Effector CD4-positive, alpha-beta T cell (primary cell): ENCODE data around the gene OR8D1. TPM values are rescaled to one million over a fixed set of nuclear protein-coding genes. Genes with fewer than 3 reads are reported as not detected.

Source experiments
- DNase-seq: peaks from one replicate; pipeline ENCODE4 v3.0.0-alpha.2; 2020
- total RNA-seq: gene quantifications from one replicate; lab custom pipeline; 2026; lab: John Stamatoyannopoulos, UW

Gene OR8D1
- not detected for total RNA-seq

DNA sequence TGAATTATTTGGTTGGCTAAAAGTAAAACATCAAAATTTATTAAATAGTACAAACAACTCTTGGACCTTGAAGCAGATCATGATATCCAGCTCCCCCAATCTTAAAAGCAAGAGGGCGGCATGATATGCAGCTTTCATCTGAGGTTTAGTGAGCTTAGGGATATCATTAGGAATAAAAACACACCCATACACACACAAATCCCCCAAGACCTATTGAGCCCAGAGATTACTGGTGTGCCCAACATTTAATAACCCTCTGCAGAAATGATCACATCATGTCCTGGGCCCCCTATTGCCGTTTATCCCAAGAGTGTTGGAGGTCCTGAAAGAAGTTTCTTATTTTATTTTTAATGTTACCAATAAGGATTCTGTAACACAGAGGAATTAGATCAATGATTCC lies at the start of gene OR8D1:
TSS of gene OR8D1 (minus strand) at position 101 of the 400 bp plus-strand sequence. CDS start 3,183 bp downstream, outside the sequence.
- no peak for DNase-seq

DNA sequence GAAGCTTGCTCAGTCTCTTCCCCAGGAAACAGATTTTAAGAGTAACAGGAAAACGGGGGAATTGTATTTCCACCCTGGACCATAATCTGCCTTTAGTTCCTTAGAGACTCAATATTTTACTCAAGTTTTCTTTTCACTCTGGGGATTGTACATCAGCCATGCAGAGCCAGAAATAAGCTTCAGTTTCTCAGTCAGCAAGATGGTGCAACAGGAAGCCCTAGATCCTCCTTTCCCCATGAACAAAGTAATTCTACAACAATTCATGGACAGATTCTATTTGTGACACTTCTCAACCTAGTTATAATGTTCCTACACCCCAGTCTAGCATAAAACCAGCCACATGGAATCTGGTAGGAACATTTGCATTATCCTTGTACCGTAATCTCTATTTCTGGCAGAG lies 45.8 kb upstream of the OR8D1 start:
- no peak for DNase-seq

DNA sequence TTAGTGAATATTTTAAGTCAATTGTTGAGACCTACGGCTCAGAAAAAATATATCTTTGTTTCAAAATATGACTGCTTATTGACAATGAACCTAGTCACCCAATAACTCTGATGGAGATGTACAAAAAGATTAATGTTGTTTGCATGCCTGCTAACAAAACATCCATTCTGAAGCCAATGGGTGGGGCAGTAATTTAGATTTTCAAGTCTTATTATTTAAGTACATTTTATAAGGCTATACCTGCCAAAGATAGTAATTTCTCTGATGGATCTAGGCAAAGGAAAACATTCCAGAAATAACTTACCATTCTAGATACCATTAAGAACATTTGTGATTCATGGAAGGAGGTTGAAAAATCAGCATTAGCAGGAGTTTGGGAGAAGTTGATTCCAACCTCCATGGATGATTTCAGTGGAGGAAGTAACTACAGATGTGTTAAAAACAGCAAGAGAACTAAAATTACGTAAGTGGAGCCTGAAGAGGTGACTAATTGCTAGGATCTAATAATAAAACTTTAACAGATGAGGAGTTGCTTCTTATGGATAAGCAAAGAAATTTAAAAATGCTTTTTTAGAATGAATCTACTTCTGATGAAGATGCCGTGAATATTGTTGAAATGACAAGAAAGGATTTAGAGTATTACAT lies 32.7 kb upstream of the OR8D1 start:
- no peak for DNase-seq

DNA sequence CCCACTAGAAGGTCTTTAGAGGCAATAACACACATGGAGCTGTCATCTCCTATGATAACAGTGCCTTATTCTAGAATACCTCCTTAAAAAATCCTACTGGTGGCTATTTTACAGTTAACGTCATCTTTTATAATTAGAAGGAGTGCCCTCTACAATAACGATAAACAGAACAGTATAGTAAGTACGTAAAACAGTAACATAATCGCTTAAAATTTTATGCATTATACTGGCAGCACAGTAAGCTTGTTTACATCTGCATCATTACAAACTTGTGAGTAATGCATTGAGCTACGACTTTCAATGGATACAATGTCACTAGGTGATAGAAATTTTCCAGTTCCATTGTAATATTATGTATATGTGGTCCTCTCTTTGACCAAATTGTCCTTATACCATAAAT lies 30.6 kb upstream of the OR8D1 start:
- DNase-seq = no peak

DNA sequence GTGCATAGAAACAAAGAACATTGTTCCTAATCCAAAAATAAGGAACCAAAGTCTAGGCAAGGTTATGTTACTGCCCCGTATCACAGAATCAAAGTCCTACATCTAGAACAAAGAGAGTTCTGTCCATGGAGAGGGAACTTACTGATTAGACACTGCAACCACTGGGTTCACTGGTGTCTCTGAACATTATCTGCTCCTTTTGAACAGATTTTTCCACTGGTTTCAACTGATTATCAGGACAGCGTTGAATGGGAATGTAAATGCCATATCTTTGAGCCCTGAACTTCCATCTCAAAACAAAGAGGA lies 26.3 kb upstream of the OR8D1 start:
- no peak for DNase-seq

DNA sequence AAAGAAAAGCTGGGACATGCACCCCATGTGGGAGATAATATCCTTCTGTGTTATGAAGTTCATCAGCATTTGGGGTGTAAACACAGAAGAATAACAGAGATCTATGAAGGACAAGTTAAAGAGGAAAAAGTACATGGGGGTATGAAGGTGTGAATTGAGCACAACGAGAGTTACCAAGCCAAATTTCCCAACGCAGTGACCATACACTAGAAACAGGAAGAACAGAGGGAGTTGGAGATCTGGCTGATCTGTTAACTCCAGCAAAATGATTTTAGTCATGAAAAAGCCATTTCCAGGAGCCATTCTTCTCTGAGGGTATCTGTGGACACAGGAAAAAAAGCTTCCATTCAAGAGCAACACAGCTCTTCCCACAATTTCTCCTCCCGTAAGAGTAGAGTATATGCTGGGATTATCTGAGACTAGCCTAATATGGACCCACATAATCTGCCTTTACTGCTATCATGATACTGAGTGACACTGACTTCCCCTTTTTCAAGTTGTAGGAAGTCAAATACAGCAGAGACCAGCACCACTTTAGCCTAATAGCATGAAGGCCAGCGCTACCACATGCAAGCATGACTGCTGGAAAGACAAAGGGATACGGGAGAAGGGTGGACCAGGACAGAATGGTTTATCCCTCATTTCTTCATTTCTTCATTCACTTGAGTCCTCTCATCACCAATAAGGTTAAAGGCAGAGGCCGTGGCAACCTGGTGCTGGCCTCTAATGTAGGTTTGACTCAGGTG lies 25.8 kb upstream of the OR8D1 start:
- DNase-seq = no peak

DNA sequence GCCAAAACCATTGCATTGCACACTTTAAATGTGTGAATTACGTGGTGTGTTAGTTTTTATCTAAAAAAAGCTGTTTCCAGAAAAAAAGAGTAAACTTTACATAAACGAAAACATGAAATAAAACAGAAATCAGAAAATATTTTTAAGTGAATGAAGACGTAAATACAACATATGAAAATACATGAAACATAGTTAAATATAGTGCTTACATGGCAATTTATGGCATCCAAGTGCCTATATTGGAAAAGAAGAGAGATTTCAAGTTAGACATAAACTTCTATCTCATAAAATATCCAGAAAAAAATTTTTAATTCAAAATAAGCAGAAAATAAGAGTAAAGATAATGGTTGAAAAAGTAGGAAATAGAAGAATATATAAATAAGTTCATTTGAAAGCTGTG lies 18.1 kb upstream of the OR8D1 start:
- DNase-seq = no peak

DNA sequence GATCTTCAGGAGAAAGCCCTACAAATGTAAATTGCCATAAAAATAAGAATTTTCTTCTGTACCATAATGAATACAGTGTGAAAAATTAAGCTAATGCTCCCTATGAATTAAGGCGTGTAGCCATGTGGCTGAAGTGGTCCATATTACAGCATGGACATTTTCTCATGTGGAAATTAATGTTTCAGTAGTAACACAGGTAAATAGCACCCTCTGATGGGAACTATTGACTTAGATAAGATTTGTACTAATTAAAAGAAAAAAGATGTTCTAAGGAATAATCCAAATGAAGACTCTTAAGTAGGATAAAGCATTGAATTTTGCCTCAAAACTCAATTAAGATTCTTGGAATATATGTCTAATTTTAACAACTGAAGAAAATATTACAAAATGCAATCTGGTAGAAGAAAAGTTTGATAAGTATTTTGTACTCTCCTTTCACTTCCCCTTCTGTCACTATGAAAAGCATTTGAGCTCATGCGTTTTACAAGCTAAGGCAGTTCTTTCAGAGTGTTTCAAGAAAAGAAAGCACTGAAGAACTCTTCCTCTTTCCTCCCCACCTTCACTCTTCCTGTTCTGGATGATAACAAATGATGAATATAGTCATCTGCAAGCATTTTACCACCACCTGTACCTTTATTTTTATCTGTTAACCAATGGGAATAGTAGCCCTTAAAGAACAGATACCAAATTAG lies 16.2 kb upstream of the OR8D1 start:
- DNase-seq = no peak

DNA sequence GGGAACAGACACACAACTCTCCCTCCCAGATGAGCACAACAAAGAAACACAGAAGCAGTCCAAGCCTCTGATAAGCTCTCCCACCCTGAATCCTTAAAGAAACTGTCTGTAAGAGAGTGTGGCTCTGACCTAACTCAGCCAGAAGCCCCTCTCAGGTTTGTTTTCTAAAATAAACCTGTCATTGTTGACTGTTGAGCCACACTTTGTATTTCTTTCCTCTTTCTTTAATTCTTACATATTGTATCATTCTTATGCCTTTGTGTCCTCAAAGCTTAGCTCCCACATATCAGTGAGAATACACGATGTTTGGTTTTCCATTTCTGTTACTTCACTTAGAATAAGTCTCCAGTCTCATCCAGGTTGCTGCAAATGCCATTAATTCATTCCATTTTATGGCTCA lies 14.0 kb upstream of the OR8D1 start:
- no peak for DNase-seq

DNA sequence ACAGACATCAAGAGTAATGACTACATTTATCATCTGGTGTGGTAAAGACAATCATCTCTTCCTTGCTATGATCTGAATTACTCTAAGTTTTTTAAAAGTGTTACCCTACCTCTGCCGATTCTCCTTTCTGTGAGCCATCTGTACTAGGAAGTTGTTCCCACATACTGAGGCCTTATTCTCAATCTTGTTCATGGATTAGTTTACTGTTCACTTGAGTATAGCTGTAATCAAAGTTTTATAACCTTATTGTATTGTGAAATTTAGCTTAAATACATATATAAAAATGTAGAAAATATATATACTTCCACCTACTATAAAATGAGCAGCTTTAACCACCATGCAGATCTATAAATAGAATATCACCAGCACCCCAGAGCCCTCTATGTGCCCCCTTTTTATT lies 8.6 kb upstream of the OR8D1 start:
- no peak for DNase-seq

DNA sequence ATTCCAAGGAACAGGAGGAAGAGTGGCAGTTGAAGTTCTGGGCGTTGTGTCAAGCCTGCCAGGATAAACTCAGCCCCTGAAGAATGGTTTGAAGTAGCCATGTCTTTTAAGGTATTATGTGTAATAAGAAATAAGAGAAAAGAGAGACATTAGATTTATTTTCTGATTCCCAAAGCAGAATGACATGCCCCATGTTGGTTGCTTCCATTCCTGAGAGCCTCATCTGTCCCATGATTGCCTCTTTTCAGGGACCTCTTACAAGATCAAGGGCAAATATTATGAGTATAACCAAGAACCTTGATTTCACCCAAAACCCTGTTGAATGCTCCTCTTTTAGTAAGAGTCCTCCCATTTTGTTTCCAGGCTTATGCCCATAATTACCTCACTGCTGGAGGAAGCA lies 6.3 kb upstream of the OR8D1 start, which contains the start of gene OR8D2:
TSS of gene OR8D2 (minus strand) at position 101 of the 400 bp plus-strand sequence. CDS start at position 101, 0 bp downstream.
- DNase-seq = no peak

DNA sequence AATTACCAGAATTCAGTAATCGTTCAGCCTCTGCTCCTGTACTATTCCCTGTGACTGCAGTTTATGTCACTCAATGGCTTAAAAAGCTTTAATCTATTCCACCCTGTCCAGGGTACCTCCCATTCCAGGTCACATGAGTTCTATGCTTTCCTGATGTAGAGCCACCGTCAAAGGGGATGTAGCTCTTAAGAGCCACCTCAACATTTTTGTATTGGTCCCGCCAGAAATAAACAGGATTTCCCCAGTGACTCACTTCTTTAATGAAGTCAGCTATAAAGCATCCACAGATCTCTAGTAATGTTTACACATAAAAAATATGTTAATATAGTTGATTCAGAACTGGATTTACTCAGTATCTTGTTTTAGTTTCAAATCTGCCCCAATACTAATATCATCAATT lies 1.3 kb upstream of the OR8D1 start:
- DNase-seq = no peak

DNA sequence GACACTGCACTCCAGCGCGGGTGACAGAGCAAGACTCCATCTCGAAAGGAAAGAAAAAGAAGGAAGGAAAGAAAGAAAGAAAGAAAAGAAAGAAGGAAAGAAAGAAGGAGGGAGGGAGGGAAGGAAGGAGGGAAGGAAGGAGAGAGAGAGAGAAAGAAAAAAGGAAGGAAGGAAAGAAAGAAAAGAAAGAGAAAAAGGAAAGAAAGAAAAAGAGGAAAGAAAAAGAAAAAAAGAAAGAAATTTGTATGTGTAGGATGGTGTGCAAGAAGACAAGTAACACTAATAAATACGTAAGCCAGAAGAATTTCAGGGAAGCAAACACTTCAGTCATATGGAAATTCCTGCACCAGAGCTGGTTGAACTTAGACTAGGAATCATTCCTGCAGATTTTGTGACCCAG lies 618 bp downstream of the OR8D1 start:
- DNase-seq = no peak

DNA sequence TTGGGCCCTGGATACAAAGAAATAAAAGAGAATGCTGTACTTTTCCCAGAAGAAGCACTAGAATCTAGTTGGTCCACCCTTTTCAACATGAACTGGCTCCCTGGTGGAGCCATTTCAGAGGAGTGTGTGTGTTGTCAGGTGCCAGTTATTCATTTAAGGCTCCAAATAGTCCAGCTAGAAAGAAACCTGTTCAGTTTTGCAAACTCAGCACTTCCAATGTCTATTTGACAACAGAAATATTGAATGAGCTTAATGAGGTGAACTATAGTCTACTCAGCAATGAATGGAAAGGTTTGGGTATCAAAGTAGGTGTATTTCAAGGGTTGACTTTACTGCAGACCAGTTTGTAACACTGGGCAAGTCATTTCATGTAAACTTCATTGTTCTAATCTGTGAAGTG lies 2.1 kb downstream of the OR8D1 start:
- no peak for DNase-seq

DNA sequence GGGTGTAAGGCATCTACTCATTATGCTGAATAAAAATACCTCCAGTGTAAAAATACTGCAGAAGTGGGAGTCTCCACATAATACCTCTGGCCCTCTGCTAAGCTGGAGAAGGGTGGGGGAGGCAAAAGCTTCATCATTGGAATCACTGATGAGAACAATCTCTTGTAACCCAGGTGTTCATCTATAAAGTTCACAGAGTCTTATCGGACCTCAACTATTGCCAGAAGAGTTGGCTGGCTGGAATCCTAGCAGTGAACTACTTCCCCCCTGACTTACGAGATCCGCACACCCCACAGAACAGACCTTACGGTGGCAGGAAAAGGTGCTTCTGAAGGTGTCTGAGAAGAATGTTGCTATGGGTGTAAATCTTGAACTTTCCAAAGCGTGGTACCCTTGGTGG lies 2.5 kb downstream of the OR8D1 start:
- no peak for DNase-seq

DNA sequence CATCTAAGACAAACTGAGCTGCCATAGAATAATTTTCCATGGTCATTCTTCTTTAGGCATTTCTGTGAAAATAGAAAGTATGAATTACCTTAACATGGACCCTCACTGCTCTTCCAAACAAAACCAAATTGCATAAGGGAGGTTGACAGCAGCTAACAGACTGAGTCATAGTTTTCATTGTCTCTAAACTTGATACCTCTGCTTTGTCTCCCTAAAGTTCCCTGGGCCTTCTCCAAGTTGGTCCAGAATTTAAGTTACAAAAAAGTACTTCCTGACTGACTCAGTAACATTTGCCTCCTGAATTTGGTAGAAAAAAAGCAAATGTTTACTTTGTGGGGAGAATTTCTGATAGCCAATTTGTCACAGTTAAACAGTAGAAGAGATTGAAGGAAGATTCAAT lies 3.0 kb downstream of the OR8D1 start:
- no peak for DNase-seq

DNA sequence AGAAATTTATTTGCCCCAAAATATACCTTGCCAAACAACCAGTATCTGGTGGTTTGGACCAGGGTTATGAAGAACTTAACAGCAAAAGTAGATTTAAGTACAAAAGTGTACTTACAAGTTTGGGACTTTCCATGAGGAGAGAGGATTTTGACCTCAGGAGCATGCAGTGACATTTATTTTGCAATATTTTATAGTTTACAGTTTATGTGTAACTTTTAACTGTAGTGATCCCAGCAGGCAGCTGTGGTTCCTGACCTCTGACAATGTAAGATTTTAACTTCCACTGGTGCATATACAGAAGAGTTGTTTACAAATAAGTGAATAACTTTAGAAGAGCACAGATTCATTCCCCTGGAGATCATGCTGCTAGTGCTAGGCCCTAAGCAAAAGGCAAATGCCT lies 6.7 kb downstream of the OR8D1 start:
- no peak for DNase-seq

DNA sequence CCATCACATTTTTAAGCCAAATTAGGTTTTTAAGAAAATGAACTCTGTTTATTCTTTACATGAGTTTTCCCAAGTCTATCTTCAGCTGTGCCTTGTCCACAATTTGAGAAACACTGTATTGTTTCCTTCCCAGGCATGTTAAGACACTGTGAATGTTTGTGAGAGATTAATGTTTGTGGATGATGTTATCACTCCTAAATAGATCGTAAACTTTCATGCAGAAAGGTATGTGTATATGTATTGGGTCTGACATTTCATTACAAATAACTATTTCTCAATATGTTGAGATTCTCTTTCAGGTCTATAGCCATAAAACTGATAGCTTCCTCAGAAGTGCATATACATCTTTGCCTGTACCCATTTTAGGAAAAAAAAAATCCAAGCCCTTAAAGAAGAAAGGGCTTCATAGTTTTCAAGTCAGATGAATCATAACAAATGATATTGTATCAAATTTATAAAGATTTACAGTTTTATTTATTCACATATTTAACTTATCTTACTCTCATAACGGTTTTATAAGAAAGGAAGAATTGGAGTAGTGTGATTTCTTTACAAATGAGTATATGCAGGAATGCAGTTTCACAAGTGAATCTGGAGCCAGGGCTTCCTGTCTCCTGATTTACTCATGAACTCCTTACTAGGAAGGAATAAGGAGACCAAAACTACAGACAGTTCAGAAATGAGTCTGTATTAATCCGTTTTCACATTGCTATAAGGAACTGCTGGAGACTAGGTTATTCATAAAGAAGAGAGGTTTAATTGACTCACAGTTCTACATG lies 11.2 kb downstream of the OR8D1 start:
- no peak for DNase-seq

DNA sequence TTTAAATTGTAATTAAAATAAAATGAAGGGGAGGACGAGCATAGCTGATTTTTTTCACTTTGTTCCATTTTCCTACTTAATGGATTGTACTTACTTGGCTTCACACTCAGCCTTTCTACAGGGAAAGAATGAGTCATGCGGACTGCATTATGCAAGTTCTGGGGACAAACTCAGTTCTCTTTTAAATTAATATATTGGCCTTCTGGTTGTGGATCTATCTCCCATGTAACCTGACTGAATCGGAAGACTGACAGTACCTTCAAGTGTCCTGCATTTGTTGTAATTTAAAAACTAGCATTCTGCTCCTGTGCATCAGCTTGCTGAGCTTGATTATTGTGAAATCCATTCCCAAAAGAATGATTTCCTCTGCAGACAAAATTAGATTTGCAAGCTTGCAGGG lies 12.2 kb downstream of the OR8D1 start:
- no peak for DNase-seq

DNA sequence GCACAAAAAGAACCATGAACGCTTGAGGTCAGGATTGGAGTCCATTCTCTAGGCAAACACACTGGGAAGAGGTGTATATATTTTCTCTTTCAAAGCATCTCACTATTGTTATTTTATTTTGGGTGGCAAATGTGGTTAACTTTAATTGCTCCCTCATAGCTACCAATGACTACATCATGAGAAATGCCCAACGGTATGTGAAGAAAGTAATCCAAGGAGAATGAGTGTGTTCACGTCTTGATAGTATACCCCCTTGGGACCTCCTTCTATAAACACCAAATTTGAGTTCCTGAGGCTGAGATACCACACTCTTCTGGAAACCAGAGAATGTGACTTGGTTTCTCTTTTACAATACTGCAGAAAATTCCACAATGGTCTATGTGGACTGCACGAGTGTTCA lies 15.8 kb downstream of the OR8D1 start:
- DNase-seq = no peak

DNA sequence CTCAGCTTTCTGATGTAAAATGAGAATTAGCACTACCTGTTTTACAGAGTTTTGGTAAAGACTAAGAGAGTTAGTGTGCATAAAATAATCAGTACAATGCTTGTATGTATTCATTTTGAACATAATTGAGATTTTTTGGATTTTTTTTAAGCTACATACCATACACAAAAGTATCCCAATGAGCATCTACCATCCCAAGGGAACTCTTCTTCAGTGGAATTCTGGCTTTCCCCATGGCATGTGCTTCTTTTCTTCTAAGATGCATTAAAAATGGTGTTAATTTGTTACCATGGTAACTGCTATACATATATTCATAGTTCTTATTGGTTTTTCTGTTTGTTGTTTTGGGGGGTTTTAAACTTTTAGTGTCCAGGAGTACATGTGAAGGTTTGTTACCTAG lies 17.7 kb downstream of the OR8D1 start:
- no peak for DNase-seq

DNA sequence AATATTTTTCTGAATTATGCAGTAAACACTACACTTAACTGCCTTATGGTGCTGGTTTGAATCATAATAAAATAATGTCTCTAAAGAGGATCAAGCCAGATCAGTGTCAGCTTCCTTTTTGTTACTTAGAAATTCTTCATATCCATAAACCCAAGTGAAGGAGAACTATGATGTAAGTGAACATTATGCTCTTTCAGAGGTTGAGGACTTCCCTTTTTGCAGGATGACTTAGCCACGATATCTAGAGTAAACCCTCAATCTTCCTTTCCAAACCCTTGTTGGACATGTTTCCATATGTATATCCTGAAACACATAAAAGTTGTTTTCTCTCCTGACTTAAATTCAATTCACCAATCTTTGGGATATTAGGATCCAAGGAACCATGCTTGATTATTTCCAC lies 19.1 kb downstream of the OR8D1 start:
- DNase-seq = no peak

DNA sequence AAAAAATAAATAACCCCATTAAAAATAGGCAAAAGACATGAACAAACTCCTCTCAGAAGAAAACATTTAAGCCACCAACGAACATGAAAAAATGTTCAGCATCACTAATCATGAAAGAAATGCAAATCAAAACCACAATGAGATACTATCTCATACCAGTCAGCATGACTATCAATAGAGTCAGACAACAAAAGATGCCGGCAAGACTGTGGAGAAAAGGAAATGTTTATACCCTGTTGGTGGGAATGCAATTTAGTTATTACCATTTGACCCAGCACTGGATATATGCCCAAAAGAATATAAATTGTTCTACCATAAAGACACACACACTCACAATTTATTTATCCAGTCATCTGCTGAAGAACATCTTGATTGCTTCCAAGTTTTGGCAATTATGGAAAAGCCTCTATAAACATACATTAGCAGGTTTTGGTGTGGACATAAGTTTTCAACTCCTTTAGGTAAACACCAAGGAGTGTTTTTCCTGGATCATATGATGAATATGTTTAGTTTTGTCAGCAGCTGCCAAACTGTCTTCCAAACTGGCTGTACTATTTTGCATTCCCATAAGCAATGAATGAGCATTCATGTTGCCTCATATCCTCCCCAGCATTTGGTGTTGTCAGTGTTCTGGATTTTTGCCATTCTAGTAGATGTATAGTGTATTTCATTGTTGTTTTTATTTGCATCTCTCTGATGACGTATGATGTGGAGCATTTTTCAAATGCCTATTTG lies 28.0 kb downstream of the OR8D1 start:
- no peak for DNase-seq
